Brain microvascular endothelial cell (primary cell): ENCODE data around the gene DPYSL3.
"Not testable (repeated sequence)": the region's sequence is repeated elsewhere in the genome, so short reads cannot be mapped to it uniquely, and the experiment has no call there.

Experiments
- DNase-seq: peaks from one replicate; pipeline ENCODE4 v3.0.0-alpha.2; 2020
- H3K27ac ChIP-seq: fragments of 250-450 bp; sonication (Bioruptor Pico); 2 replicates; pipeline ENCODE4 v1.5.1; 2020; ENCODE audit warnings: mild to moderate bottlenecking, moderate library complexity
- H3K27me3 ChIP-seq: fragments of 250-450 bp; sonication (Bioruptor Pico); replicated peaks from 2 replicates; pipeline ENCODE4 v1.5.1; 2020; ENCODE audit warnings: mild to moderate bottlenecking
- H3K36me3 ChIP-seq: fragments of 250-450 bp; sonication (Bioruptor Pico); replicated peaks from 2 replicates; pipeline ENCODE4 v1.5.1; 2020; ENCODE audit warnings: mild to moderate bottlenecking
- H3K4me3 ChIP-seq: 2 replicates; pipeline ENCODE4 v1.5.1; 2011; ENCODE audit warnings: low read depth, mild to moderate bottlenecking, control low read depth, low read length, moderate library complexity
- in situ Hi-C: cut with HindIII; loops from 2 replicates; pipeline ENCODE4 v1.10.0; 2017; ENCODE audit warnings: low sequenced_read_pairs, low pct_ligation_motif_present
- TF ChIP-seq, protein P1 (sequence below): IDR thresholded peaks from 2 replicates; pipeline ENCODE4 v1.5.1; 2011; ENCODE audit warnings: low read depth, mild to moderate bottlenecking, moderate library complexity, low read length, control low read depth, inconsistent platforms; ENCODE audit errors: missing control alignments

The DPYSL3 gene

DNA sequence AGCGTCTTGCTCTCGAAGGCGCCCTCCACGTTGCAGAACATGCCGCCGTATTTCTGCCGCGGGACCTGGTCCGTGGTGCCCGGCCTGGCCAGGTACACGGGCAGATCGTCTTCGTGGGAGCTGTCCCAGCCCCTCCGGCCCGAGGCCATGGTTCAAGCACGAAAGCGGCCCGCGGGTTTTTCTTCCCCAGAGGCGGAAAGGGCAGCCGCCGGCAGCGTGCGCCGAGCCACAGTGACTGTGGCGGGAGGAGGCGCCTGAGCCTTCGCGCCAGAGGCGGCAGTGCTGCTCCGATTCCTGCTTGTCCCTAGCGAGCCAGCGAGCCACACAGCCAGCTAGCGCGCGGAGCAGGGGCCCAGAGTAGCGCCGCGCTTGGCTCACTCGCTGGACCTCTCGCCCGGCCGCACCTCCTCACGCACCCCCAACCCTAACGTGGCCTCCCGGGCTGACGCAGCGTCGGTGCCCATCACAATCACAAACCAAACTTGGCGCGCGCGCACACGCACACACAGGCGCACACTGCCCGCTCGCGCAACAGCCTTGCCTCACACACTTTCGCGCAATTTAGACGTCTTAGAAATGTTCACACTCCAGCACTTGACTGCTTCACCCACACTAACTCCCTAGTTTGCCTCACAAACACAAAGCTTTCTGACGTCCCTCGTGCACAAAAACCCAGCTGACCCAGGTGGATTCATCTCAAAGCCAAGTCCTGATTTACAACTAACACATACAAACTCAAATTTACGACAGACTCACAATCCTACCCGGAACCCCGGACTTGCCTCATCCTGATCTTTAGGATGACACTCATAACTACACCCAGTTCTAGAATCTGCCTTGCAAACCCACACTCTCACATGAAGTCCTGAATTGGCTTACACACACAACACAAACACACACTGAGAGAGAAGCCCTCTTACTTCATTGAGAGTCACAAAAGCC, at the start of gene DPYSL3:
DPYSL3 (minus strand) TSS at position 359 of the 942 bp plus-strand sequence; CDS start at position 149, 210 bp downstream.
- in situ Hi-C loops: no loop called here
- no peak within 1 kb of the TSS for H3K27ac ChIP-seq

DNA sequence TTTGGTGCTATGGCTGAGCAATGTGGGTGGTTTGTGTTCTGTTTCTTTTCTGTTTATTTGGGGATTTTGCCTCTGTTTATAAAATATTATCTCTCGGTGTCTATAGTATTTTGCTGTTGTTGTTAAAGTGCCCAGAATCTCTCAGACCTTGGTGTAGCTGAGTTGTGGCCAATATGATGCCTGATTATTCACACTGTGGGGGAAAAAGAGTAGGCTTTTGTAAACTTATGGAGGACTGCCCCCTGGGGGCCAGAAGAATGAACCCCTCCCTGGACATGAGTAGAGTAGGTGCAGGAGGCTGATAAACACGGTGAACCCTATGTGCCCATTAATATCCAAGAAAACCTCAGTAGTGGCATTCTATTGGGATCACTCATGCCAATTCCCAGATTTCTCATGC, 49.0 kb upstream of the DPYSL3 start:
- H3K4me3 ChIP-seq: no peak overlapping the region
- H3K27me3 ChIP-seq: no peaks in the 10 kb centered on the region
- peak; percentile 68 for DNase-seq
- no peak overlapping the region for H3K27ac ChIP-seq
- in situ Hi-C loops: loop anchor here (25.0 kb wide), 1 partner anchor 97 kb away; no protein-coding TSS in a partner anchor
- TF ChIP-seq, protein P1, sequence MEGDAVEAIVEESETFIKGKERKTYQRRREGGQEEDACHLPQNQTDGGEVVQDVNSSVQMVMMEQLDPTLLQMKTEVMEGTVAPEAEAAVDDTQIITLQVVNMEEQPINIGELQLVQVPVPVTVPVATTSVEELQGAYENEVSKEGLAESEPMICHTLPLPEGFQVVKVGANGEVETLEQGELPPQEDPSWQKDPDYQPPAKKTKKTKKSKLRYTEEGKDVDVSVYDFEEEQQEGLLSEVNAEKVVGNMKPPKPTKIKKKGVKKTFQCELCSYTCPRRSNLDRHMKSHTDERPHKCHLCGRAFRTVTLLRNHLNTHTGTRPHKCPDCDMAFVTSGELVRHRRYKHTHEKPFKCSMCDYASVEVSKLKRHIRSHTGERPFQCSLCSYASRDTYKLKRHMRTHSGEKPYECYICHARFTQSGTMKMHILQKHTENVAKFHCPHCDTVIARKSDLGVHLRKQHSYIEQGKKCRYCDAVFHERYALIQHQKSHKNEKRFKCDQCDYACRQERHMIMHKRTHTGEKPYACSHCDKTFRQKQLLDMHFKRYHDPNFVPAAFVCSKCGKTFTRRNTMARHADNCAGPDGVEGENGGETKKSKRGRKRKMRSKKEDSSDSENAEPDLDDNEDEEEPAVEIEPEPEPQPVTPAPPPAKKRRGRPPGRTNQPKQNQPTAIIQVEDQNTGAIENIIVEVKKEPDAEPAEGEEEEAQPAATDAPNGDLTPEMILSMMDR: peak; percentile 87
- no peaks in the 10 kb centered on the region for H3K36me3 ChIP-seq

More for the DNA sequence above, at the start of gene DPYSL3:
- DNase-seq: peak; percentile 44
- H3K27me3 ChIP-seq: no peaks in the 10 kb centered on the region
- no peaks in the 10 kb centered on the region for H3K36me3 ChIP-seq
- TF ChIP-seq, protein P1: peak; percentile 57
- peak within 1 kb of the TSS; percentile 79 for H3K4me3 ChIP-seq

DNA sequence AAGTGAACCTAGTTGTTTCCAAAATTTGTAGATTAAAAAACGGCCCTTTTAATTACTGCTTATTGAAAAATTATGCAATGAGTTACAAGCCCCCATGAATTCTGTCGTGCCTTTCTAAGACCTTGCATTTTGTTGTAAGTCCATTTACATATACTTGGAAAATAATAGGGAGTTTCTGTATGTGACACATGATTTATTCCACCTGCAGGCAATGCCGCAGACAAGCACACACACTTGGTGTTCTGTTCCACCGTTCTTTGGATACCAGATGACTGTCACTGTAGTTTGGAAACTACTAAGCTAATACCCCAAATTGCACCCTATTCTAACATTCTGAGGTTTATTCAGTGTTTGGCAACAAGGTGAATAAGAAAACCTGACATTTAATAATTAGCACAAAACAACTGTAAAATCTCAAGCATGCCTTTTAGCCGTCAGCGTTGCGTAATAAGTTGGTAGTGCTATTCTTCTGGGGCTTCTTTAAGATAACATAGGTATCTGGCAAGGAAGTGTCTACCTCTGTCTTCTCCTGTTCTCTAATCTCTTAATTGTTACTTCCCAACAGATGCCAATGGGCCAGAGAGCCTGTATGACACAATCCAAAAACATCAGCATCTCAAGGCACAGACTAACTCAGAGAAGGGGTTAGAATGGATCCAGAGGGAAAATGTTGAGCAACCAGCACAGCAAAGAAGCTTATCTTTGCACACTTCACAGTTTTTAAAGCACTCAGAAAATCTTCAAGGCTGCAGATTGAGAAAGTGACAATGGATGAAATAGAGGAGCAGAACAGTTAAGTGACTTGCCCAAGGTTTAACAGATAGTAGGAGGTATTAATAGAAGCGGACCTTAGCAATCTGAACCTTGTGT, 48.2 kb upstream of the DPYSL3 start:
- Histone ChIP-seq H3K27me3 (no peaks in the 10 kb centered on the region), H3K27ac (no peak overlapping the region), H3K36me3 (no peaks in the 10 kb centered on the region), H3K4me3 (no peak overlapping the region)
- in situ Hi-C loops: loop anchor here (25.0 kb wide), 1 partner anchor 96 kb away; no protein-coding TSS in a partner anchor
- TF ChIP-seq, protein P1: no peak
- no peak for DNase-seq

DNA sequence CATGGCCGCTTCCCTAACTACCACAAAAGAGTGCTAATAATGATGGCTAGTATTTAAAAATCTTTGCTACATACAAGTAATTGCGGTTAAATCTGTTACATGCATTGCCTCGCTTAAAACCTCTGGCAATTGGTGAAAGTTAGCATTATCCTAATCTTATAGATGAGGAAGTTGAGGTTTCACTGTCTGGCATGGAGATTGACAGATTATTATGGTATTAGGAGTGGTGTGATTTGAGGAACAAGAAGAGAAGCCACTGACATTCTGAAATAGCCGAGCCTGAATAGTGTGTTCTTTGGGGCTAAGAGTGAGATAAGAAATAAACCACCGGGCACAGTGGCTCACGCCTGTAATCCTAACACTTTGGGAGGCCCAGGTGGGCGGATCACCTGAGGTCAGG, 45.3 kb upstream of the DPYSL3 start:
- no peak for DNase-seq
- Histone ChIP-seq H3K27me3 (no peaks in the 10 kb centered on the region), H3K4me3 (no peak overlapping the region), H3K27ac (no peak overlapping the region), H3K36me3 (no peaks in the 10 kb centered on the region)
- TF ChIP-seq, protein P1: no peak
- in situ Hi-C loops: loop anchor here (25.0 kb wide), 1 partner anchor 93 kb away; no protein-coding TSS in a partner anchor

DNA sequence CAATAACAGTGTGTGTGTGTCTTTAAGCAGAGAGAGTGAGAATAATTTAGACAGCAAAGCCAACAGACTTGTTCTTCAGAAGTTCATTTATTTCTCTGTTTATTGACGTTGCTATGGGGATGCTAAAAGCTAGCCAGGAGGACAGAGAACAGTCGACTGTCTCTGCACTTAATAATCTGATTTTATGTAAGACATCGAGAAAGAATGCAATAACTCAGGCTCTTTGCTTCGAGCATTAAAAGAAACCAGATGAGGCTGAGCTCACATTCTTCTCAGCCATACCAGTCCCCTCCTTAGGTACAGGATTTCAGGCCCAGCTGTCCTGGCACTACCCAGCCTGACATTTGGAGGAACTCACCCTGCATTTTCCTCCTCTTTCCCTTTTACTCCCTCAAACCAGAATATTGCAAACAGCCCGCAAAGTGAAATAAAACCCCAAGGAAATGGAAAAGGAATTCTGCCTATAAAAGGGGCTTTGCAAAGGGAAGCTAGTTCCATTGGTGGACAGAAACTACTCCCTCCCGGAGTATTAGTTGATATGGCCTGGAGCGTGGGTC, 44.5 kb upstream of the DPYSL3 start:
- in situ Hi-C loops: loop anchor here (25.0 kb wide), 1 partner anchor 92 kb away; no protein-coding TSS in a partner anchor
- H3K4me3 ChIP-seq: no peak overlapping the region
- H3K27me3 ChIP-seq: no peaks in the 10 kb centered on the region
- H3K27ac ChIP-seq: peak overlapping the region; percentile 30
- DNase-seq: peak; percentile 62
- H3K36me3 ChIP-seq: no peaks in the 10 kb centered on the region
- TF ChIP-seq, protein P1: no peak

DNA sequence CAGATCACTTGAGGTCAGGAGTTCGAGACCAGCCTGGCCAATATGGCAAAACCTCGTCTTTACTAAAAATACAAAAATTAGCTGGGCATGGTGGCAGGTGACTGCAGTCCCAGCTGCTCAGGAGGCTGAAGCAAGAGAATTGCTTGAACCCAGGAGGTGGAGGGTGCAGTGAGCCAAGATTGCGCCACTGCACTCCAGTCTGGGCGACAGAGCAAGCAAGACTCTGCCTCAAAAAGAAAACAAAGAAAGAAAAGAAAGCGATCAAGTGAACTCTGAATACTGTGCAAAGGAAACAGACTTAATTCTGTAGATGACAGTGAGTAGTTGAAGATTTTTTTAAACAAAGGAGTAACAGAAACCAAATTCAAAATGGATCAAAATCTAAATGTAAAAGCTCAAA, 43.9 kb upstream of the DPYSL3 start:
- H3K36me3 ChIP-seq, H3K27me3 ChIP-seq, DNase-seq, H3K4me3 ChIP-seq: not testable (repeated sequence)
- in situ Hi-C loops: loop anchor here (25.0 kb wide), 1 partner anchor 92 kb away; no protein-coding TSS in a partner anchor
- H3K27ac ChIP-seq: peak overlapping the region; percentile 30
